GM12878 (cell line): ENCODE data around the gene FBXO21. TPM values are rescaled to one million over a fixed set of nuclear protein-coding genes. Genes with fewer than 3 reads are reported as not detected.
A peak's percentile ranks its signal among the peaks of the same experiment; 100 is the strongest.

Experiments
- ASH2L ChIP-seq: fragments of 300-600, 200-600 bp; sonication (generic); IDR thresholded peaks from 2 replicates; pipeline ENCODE4 v1.6.1; 2017; ENCODE audit warnings: low read depth, mild to moderate bottlenecking, borderline replicate concordance
- EED ChIP-seq: sonication (generic); IDR thresholded peaks from 2 replicates; pipeline ENCODE4 v1.6.1; 2016; ENCODE audit warnings: antibody characterized with exemption, low read depth
- EGR1 ChIP-seq, 2 experiments: IDR thresholded peaks; 1 replicate in 1 of 2; 2 replicates in 1 of 2; pipeline ENCODE4 v1.6.1; 2011 to 2012; ENCODE audit warnings: low read depth in 2 of 2, low read length in 2 of 2, borderline replicate concordance in 1 of 2, mild to moderate bottlenecking in 1 of 2, moderate library complexity in 1 of 2
- ETV6 ChIP-seq, 2 experiments: fragments of 450-650 bp in 1 of 2; IDR thresholded peaks in 1 of 2; conservative IDR thresholded peaks in 1 of 2; 2 replicates each; pipeline ENCODE4 v1.6.1; 2014; ENCODE audit warnings: antibody characterized with exemption in 1 of 2, borderline replicate concordance in 1 of 2, low read depth in 1 of 2, mild to moderate bottlenecking in 1 of 2, moderate library complexity in 1 of 2
- HDGF ChIP-seq: fragments of 450-650 bp; IDR thresholded peaks from 2 replicates; pipeline ENCODE4 v1.6.1; 2016; ENCODE audit warnings: antibody characterized with exemption
- IKZF2 ChIP-seq, 2 experiments: fragments of 450-650 bp; IDR thresholded peaks; 2 replicates each; pipeline ENCODE4 v1.6.1; 2017; ENCODE audit warnings: mild to moderate bottlenecking in 2 of 2, moderate library complexity in 2 of 2
- KDM1A ChIP-seq: fragments of 200-600 bp; sonication (generic); IDR thresholded peaks from 2 replicates; pipeline ENCODE4 v1.6.1; 2016; ENCODE audit warnings: borderline replicate concordance
- LARP7 ChIP-seq: fragments of 450-650 bp; IDR thresholded peaks from 2 replicates; pipeline ENCODE4 v1.6.1; 2017; ENCODE audit warnings: mild to moderate bottlenecking
- MEF2B ChIP-seq: fragments of 450-650 bp; IDR thresholded peaks from 2 replicates; pipeline ENCODE4 v1.6.1; 2018; ENCODE audit warnings: mild to moderate bottlenecking, moderate library complexity; ENCODE audit not compliant: partially characterized antibody, poor library complexity, severe bottlenecking
- MTA2 ChIP-seq: fragments of 450-650 bp; IDR thresholded peaks from 2 replicates; pipeline ENCODE4 v1.6.1; 2016; ENCODE audit warnings: low read depth, mild to moderate bottlenecking, moderate library complexity
- MXI1 ChIP-seq: fragments of 150-350 bp; IDR thresholded peaks from 2 replicates; pipeline ENCODE4 v1.6.1; 2011; ENCODE audit warnings: low read depth, mild to moderate bottlenecking, inconsistent platforms, low read length, improper control_type of control experiment
- NFYA ChIP-seq: IDR thresholded peaks from 2 replicates; pipeline ENCODE4 v1.6.1; 2011; ENCODE audit warnings: low read depth, mild to moderate bottlenecking, low read length, improper control_type of control experiment, borderline replicate concordance
- NFYB ChIP-seq: IDR thresholded peaks from 2 replicates; pipeline ENCODE4 v1.6.1; 2011; ENCODE audit warnings: low read depth, mild to moderate bottlenecking, low read length, improper control_type of control experiment, moderate library complexity; ENCODE audit not compliant: insufficient read depth
- NR2C2 ChIP-seq: IDR thresholded peaks from 2 replicates; pipeline ENCODE4 v1.6.1; 2011; ENCODE audit warnings: borderline replicate concordance, low read depth; ENCODE audit not compliant: control insufficient read depth, insufficient read length
- POLR2AphosphoS5 ChIP-seq: IDR thresholded peaks from 2 replicates; pipeline ENCODE4 v1.6.1; 2011; ENCODE audit warnings: mild to moderate bottlenecking, low read length, inconsistent platforms
- RB1 ChIP-seq: fragments of 450-650 bp; formaldehyde crosslinking; IDR thresholded peaks from 2 replicates; pipeline ENCODE4 v1.6.1; 2017; ENCODE audit warnings: mild to moderate bottlenecking, borderline replicate concordance
- RELB ChIP-seq: fragments of 450-650 bp; IDR thresholded peaks from 2 replicates; pipeline ENCODE4 v1.6.1; 2017; ENCODE audit warnings: low read depth, mild to moderate bottlenecking, moderate library complexity
- STAT1 ChIP-seq: fragments of 450-650 bp; conservative IDR thresholded peaks from 2 replicates; pipeline ENCODE4 v1.6.1; 2014; ENCODE audit warnings: antibody characterized with exemption, mild to moderate bottlenecking
- USF1 ChIP-seq: IDR thresholded peaks from 2 replicates; pipeline ENCODE4 v1.6.1; 2011; ENCODE audit warnings: borderline replicate concordance, low read depth, mild to moderate bottlenecking, moderate library complexity, mixed read lengths, low read length; ENCODE audit not compliant: insufficient read depth; ENCODE audit errors: extremely low read length
- ZBTB33 ChIP-seq: fragments of 450-650 bp; IDR thresholded peaks from 2 replicates; pipeline ENCODE4 v1.6.1; 2017; ENCODE audit warnings: mild to moderate bottlenecking
- ZNF24 ChIP-seq: fragments of 450-650 bp; IDR thresholded peaks from 2 replicates; pipeline ENCODE4 v1.6.1; 2017; ENCODE audit warnings: antibody characterized with exemption, mild to moderate bottlenecking
- polyA plus RNA-seq, 11 experiments: library from polyadenylated mRNA; depleted of rRNA in 4 of 11; unstranded in 6 of 11; stranded (reverse) in 5 of 11; fragments of >200 nt; fragmentation: Nextera tagmentation in 4 of 11; fragmentation: Illumina TruSeq in 1 of 11; extraction: Ambion mirVana in 4 of 11; extraction: Trizol in 1 of 11; gene quantifications; 1 replicate in 1 of 11; 2 replicates in 10 of 11; pipeline versions ENCODE4 v1.2.1 to v1.2.3, GENCODE V29; 2011 to 2016; ENCODE audit warnings: inconsistent platforms in 2 of 11, missing spikeins in 2 of 11, low read depth in 1 of 11
- total RNA-seq, 4 experiments: library from RNA; depleted of rRNA in 3 of 4; stranded (reverse); fragments of >200 nt in 3 of 4; fragmentation: Illumina TruSeq in 1 of 4; extraction: Trizol in 1 of 4; gene quantifications; 2 replicates each; pipeline versions ENCODE4 v1.2.1 to v1.2.3, GENCODE V29; 2013 to 2021
- TF ChIP-seq, protein P1 (sequence below): fragments of 450-650 bp; IDR thresholded peaks from 2 replicates; pipeline ENCODE4 v1.6.1; 2017; ENCODE audit warnings: borderline replicate concordance
- TF ChIP-seq, protein P2 (sequence below), 3 experiments: IDR thresholded peaks in 2 of 3; conservative IDR thresholded peaks in 1 of 3; 2 replicates each; pipeline ENCODE4 v1.5.1; 2011; ENCODE audit warnings: low read depth in 3 of 3, low read length in 3 of 3, mild to moderate bottlenecking in 3 of 3, control low read depth in 2 of 3, moderate library complexity in 2 of 3, inconsistent platforms in 1 of 3, mixed read lengths in 1 of 3; ENCODE audit not compliant: control insufficient read depth in 2 of 3, insufficient read depth in 1 of 3; ENCODE audit errors: extremely low read depth in 1 of 3

The FBXO21 gene
- total and polyA plus RNA-seq, 10 of the 15 experiments (the other 5 are each of a cell fraction or from before 2014, with no cell fraction given): 5.5 to 32.6 (median 18.9) TPM

DNA sequence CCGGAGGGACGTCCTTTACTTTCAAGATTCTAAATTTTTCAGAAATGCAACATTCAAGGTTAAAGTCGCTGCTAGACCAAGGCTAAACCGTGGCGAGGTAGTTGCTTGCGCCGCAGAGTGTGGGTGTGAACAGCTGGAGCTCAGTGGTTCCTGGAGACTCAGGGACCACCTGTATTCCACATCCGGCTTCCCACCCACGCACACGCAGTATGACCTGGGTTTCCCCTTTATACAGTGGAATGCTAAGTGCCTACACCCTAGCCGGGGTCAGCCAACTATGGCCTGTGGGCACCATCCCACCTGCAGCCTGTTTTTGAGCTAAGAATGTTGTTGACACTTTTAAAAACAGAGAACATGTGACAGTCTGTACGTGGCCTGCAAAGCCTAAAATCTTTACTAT is 48.2 kb downstream of the FBXO21 start (continued):
- TF ChIP-seq NFYA (no peak), NFYB (no peak), MXI1 (no peak), USF1 (no peak), ZNF24 (no peak), STAT1 (no peak), HDGF (no peak), EGR1 (IDR thresholded peaks at IDR 0.05; ENCODE audit: borderline replicate concordance in 1 of 2, low read depth in 2 of 2, low read length in 2 of 2) (peak; percentile 32 to 95), LARP7 (no peak), MEF2B (peak; percentile 21), RELB (0 out of 2 replicates have a peak, but pooled peaks have one; percentile 50), ETV6 (conservative IDR thresholded peaks at IDR 0.05 in 1 of 2, IDR thresholded peaks at IDR 0.05 in 1 of 2; ENCODE audit: borderline replicate concordance in 1 of 2, low read depth in 1 of 2) (0 out of 4 replicates have a peak, but pooled peaks of 1 of the 2 experiments have one; percentile 42), NR2C2 (no peak), RB1 (no peak), EED (peak; percentile 56; the same call in 1 of the 2 replicates), ASH2L (no peak), IKZF2 (IDR thresholded peaks at IDR 0.05) (peak; percentile 78 to 82), ZBTB33 (no peak), KDM1A (no peak), MTA2 (peak; percentile 50), POLR2AphosphoS5 (no peak)
- TF ChIP-seq, protein P1, sequence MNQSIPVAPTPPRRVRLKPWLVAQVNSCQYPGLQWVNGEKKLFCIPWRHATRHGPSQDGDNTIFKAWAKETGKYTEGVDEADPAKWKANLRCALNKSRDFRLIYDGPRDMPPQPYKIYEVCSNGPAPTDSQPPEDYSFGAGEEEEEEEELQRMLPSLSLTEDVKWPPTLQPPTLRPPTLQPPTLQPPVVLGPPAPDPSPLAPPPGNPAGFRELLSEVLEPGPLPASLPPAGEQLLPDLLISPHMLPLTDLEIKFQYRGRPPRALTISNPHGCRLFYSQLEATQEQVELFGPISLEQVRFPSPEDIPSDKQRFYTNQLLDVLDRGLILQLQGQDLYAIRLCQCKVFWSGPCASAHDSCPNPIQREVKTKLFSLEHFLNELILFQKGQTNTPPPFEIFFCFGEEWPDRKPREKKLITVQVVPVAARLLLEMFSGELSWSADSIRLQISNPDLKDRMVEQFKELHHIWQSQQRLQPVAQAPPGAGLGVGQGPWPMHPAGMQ: no peak
- TF ChIP-seq, protein P2, sequence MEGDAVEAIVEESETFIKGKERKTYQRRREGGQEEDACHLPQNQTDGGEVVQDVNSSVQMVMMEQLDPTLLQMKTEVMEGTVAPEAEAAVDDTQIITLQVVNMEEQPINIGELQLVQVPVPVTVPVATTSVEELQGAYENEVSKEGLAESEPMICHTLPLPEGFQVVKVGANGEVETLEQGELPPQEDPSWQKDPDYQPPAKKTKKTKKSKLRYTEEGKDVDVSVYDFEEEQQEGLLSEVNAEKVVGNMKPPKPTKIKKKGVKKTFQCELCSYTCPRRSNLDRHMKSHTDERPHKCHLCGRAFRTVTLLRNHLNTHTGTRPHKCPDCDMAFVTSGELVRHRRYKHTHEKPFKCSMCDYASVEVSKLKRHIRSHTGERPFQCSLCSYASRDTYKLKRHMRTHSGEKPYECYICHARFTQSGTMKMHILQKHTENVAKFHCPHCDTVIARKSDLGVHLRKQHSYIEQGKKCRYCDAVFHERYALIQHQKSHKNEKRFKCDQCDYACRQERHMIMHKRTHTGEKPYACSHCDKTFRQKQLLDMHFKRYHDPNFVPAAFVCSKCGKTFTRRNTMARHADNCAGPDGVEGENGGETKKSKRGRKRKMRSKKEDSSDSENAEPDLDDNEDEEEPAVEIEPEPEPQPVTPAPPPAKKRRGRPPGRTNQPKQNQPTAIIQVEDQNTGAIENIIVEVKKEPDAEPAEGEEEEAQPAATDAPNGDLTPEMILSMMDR (IDR thresholded peaks at IDR 0.05 in 2 of 3, conservative IDR thresholded peaks at IDR 0.05 in 1 of 3; ENCODE audit: control insufficient read depth in 2 of 3, extremely low read depth in 1 of 3, insufficient read depth in 1 of 3, low read depth in 3 of 3, low read length in 3 of 3): no peak
